Panc1 (cell line): ENCODE measurements around the gene HOXA10. TPM values are rescaled to one million over a fixed set of nuclear protein-coding genes. Genes with fewer than 3 reads are reported as not detected.

Experiments
- ATAC-seq: fragments of 200-7000 bp; cut with Tn5 transposase; 2 replicates; pipeline ENCODE4 v1.9.1; 2020; ENCODE audit warnings: mild to moderate bottlenecking, moderate library complexity
- BruUV-seq: library from RNA; stranded (reverse); fragments of 400-500 nt; replicated peaks from 2 replicates; lab custom pipeline; 2021; lab: Mats Ljungman, UMichigan
- CTCF ChIA-PET: fragments of 300-600 bp; sonication (Branson Sonifier 250); formaldehyde crosslinking; loops from one replicate; lab custom pipeline; 2022; ENCODE audit warnings: antibody characterized with exemption; lab: Charles Lee
- POLR2A ChIA-PET: fragments of 300-600 bp; sonication (Branson Sonifier 250); formaldehyde crosslinking; loops from one replicate; lab custom pipeline; 2022; ENCODE audit warnings: antibody characterized with exemption; lab: Charles Lee
- DNase-seq: peaks from one replicate; pipeline ENCODE4 v3.0.0-alpha.2; 2010; ENCODE audit warnings: low read depth, low spot score
- H3K27ac ChIP-seq: 2 replicates; pipeline ENCODE4 v1.5.1; 2011; ENCODE audit warnings: mild to moderate bottlenecking, low read length, inconsistent platforms
- H3K27me3 ChIP-seq: fragments of 200-500 bp; sonication (Bioruptor generic); 2 replicates; pipeline ENCODE4 v1.6.0; 2014; ENCODE audit warnings: low read length, inconsistent platforms; ENCODE audit not compliant: control insufficient read depth, insufficient read depth
- H3K36me3 ChIP-seq: fragments of 200-500 bp; sonication (Bioruptor generic); 2 replicates; pipeline ENCODE4 v1.5.1; 2014; ENCODE audit warnings: inconsistent platforms, mild to moderate bottlenecking, low read length, moderate library complexity; ENCODE audit not compliant: control insufficient read depth, insufficient read depth
- H3K4me1 ChIP-seq: 2 replicates; pipeline ENCODE4 v1.5.1; 2011; ENCODE audit warnings: inconsistent platforms, mild to moderate bottlenecking, low read length, moderate library complexity; ENCODE audit not compliant: control insufficient read depth, insufficient read depth
- H3K4me3 ChIP-seq, 2 experiments: 2 replicates each; pipeline ENCODE4 v1.5.1; 2011 to 2012; ENCODE audit warnings: low read depth in 2 of 2, low read length in 2 of 2, mild to moderate bottlenecking in 2 of 2, inconsistent platforms in 1 of 2, moderate library complexity in 1 of 2
- H3K9me3 ChIP-seq: fragments of 200-500 bp; sonication (Bioruptor generic); 2 replicates; pipeline ENCODE4 v1.5.1; 2014; ENCODE audit warnings: low read depth, mild to moderate bottlenecking, inconsistent platforms, low read length, moderate library complexity; ENCODE audit not compliant: control insufficient read depth, insufficient read depth
- CTCF ChIP-seq: fragments of 450-650 bp; IDR thresholded peaks from 2 replicates; pipeline ENCODE4 v1.5.1; 2017; ENCODE audit warnings: mild to moderate bottlenecking
- POLR2AphosphoS5 ChIP-seq: IDR thresholded peaks from 2 replicates; pipeline ENCODE4 v1.6.1; 2012; ENCODE audit warnings: mild to moderate bottlenecking, low read depth, low read length, moderate library complexity
- REST ChIP-seq, 2 experiments: IDR thresholded peaks; 2 replicates each; pipeline ENCODE4 v1.6.1; 2011 to 2012; ENCODE audit warnings: low read depth in 2 of 2, control low read depth in 1 of 2, low read length in 1 of 2, mild to moderate bottlenecking in 1 of 2, moderate library complexity in 1 of 2; ENCODE audit not compliant: insufficient read depth in 1 of 2
- SIN3A ChIP-seq: IDR thresholded peaks from 2 replicates; pipeline ENCODE4 v1.6.1; 2012; ENCODE audit warnings: low read depth, mild to moderate bottlenecking, low read length, moderate library complexity, borderline replicate concordance; ENCODE audit not compliant: insufficient read depth
- TCF7L2 ChIP-seq: IDR thresholded peaks from 2 replicates; pipeline ENCODE4 v1.6.1; 2011; ENCODE audit warnings: mild to moderate bottlenecking, low read depth, low read length, inconsistent platforms
- in situ Hi-C: cut with HindIII; loops from 2 replicates; pipeline ENCODE4 v1.10.0; 2016; ENCODE audit warnings: low sequenced_read_pairs, low pct_unique_long_range_greater_than_20kb
- intact Hi-C: fragments of 100-400 bp; cut with micrococcal nuclease; formaldehyde crosslinking; loops from one replicate; pipeline ENCODE4 v1.10.0; 2022; ENCODE audit not compliant: unreplicated experiment
- total RNA-seq: library from RNA; stranded (reverse); gene quantifications from one replicate; pipeline ENCODE4 v1.2.1, GENCODE V29; 2021; ENCODE audit not compliant: unreplicated experiment

The HOXA10 gene
- total RNA-seq, 1 experiment from 2014 or later, result 0.41 TPM

GRCh38 chr7:27182285-27182841 lies 8.2 kb upstream of the HOXA10 start:
- CTCF ChIA-PET, result interaction anchor here (0.6 kb wide), 1 partner anchor 12 kb away, joined by 7 read pairs; no protein-coding TSS in a partner anchor
- POLR2A ChIA-PET, result no interaction called here
- no peak for TF ChIP-seq SIN3A
- no peak for TF ChIP-seq CTCF
- no peak for TF ChIP-seq REST (IDR thresholded peaks at IDR 0.05; ENCODE audit: insufficient read depth in 1 of 2, low read depth in 2 of 2, low read length in 1 of 2)
- no peak for TF ChIP-seq POLR2AphosphoS5
- TF ChIP-seq TCF7L2, result no peak
- no peaks in the 10 kb centered on the region for H3K27me3 ChIP-seq
- H3K27ac ChIP-seq, result no peak overlapping the region
- H3K4me1 ChIP-seq, result peaks cover 22% of the 10 kb centered on the region
- no TSS peak for BruUV-seq
- in situ Hi-C loops (no loop called here), intact Hi-C loops (no loop called here)
- DNase-seq (no peak), ATAC-seq (no peak)
- no peaks in the 10 kb centered on the region for H3K36me3 ChIP-seq
- no peak overlapping the region for H3K4me3 ChIP-seq
- no peaks in the 10 kb centered on the region for H3K9me3 ChIP-seq

GRCh38 chr7:27181795-27182275 lies 7.7 kb upstream of the HOXA10 start:
- Histone ChIP-seq H3K9me3 (no peaks in the 10 kb centered on the region), H3K27me3 (no peaks in the 10 kb centered on the region), H3K27ac (no peak overlapping the region), H3K4me3 (no peak overlapping the region), H3K4me1 (peaks cover 22% of the 10 kb centered on the region), H3K36me3 (no peaks in the 10 kb centered on the region)
- in situ Hi-C loops (no loop called here), intact Hi-C loops (no loop called here)
- no TSS peak for BruUV-seq
- POLR2A ChIA-PET, result no interaction called here
- CTCF ChIA-PET, result interaction anchor here (0.6 kb wide), 1 partner anchor 13 kb away, joined by 7 read pairs; no protein-coding TSS in a partner anchor
- ATAC-seq (no peak), DNase-seq (no peak)
- TF ChIP-seq POLR2AphosphoS5 (no peak), CTCF (no peak), SIN3A (no peak), TCF7L2 (no peak), REST (IDR thresholded peaks at IDR 0.05; ENCODE audit: insufficient read depth in 1 of 2, low read depth in 2 of 2, low read length in 1 of 2) (no peak)
